HCT116 (cell line): ENCODE measurements around the gene DYNLT2B. TPM values are rescaled to one million over a fixed set of nuclear protein-coding genes. Genes with fewer than 3 reads are reported as not detected.

Source experiments
- CEBPB ChIP-seq: IDR thresholded peaks from 2 replicates; pipeline ENCODE4 v1.6.1; 2012; ENCODE audit warnings: low read depth
- ELF1 ChIP-seq: IDR thresholded peaks from 2 replicates; pipeline ENCODE4 v1.6.1; 2012; ENCODE audit warnings: low read depth, borderline replicate concordance
- POLR2AphosphoS5 ChIP-seq: IDR thresholded peaks from 2 replicates; pipeline ENCODE4 v1.6.1; 2011; ENCODE audit warnings: mild to moderate bottlenecking, low read depth, low read length, moderate library complexity
- SIN3A ChIP-seq: IDR thresholded peaks from 2 replicates; pipeline ENCODE4 v1.6.1; 2012; ENCODE audit warnings: low read depth
- SRF ChIP-seq: IDR thresholded peaks from 2 replicates; pipeline ENCODE4 v1.6.1; 2012; ENCODE audit warnings: low read depth
- ZNF274 ChIP-seq: fragments of 200-500 bp; sonication (Bioruptor generic); IDR thresholded peaks from 2 replicates; pipeline ENCODE4 v1.6.1; 2014; ENCODE audit warnings: mild to moderate bottlenecking, low read depth, low read length, inconsistent platforms
- total RNA-seq: library from RNA; stranded (reverse); gene quantifications from one replicate; pipeline ENCODE4 v1.2.1, GENCODE V29; 2021; ENCODE audit not compliant: unreplicated experiment
- TF ChIP-seq, protein P1 (sequence below), 3 experiments: fragments of 200-600 bp in 1 of 3; sonication (generic) in 1 of 3; IDR thresholded peaks in 2 of 3; conservative IDR thresholded peaks in 1 of 3; 2 replicates each; pipeline ENCODE4 v1.5.1; 2012 to 2017; ENCODE audit warnings: low read depth in 2 of 3, low read length in 2 of 3, antibody characterized with exemption in 1 of 3, borderline replicate concordance in 1 of 3, control low read depth in 1 of 3, mild to moderate bottlenecking in 1 of 3, mixed read lengths in 1 of 3, mixed run types in 1 of 3, moderate library complexity in 1 of 3; ENCODE audit not compliant: insufficient read depth in 1 of 3
- TF ChIP-seq, protein P2 (sequence below): IDR thresholded peaks from 2 replicates; pipeline ENCODE4 v1.6.1; 2012
- TF ChIP-seq, protein P3 (sequence below): IDR thresholded peaks from 2 replicates; pipeline ENCODE4 v1.6.1; 2012

The DYNLT2B gene
- total RNA-seq, 1 experiment from 2014 or later: 9.7 TPM

DNA sequence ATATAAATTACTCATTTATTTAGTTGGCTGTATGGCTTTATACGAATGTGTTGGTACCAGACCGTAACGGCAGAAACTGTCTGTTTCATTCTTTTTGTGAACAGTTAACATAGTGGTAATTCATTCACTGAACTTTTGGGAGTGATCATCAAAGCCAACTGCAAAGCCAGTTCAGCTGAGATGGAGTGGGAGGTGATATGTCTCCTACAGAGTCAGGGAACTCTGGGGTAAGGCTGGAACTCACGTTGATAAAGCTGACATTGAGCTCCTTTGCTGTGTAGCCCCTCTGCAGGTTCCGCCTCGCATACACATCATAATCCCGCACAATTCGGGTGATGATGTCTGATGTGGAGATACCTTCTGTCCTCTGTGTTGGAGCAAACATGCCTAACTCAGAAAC lies 76.3 kb downstream of the DYNLT2B start (continued):
- TF ChIP-seq, protein P1, sequence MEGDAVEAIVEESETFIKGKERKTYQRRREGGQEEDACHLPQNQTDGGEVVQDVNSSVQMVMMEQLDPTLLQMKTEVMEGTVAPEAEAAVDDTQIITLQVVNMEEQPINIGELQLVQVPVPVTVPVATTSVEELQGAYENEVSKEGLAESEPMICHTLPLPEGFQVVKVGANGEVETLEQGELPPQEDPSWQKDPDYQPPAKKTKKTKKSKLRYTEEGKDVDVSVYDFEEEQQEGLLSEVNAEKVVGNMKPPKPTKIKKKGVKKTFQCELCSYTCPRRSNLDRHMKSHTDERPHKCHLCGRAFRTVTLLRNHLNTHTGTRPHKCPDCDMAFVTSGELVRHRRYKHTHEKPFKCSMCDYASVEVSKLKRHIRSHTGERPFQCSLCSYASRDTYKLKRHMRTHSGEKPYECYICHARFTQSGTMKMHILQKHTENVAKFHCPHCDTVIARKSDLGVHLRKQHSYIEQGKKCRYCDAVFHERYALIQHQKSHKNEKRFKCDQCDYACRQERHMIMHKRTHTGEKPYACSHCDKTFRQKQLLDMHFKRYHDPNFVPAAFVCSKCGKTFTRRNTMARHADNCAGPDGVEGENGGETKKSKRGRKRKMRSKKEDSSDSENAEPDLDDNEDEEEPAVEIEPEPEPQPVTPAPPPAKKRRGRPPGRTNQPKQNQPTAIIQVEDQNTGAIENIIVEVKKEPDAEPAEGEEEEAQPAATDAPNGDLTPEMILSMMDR (IDR thresholded peaks at IDR 0.05 in 2 of 3, conservative IDR thresholded peaks at IDR 0.05 in 1 of 3; ENCODE audit: borderline replicate concordance in 1 of 3, insufficient read depth in 1 of 3, low read depth in 2 of 3, low read length in 2 of 3): no peak
- TF ChIP-seq SRF (no peak), POLR2AphosphoS5 (no peak), ELF1 (no peak), CEBPB (no peak), ZNF274 (no peak), SIN3A (no peak)
- TF ChIP-seq, protein P2, sequence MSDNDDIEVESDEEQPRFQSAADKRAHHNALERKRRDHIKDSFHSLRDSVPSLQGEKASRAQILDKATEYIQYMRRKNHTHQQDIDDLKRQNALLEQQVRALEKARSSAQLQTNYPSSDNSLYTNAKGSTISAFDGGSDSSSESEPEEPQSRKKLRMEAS: no peak
- TF ChIP-seq, protein P3, sequence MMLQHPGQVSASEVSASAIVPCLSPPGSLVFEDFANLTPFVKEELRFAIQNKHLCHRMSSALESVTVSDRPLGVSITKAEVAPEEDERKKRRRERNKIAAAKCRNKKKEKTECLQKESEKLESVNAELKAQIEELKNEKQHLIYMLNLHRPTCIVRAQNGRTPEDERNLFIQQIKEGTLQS: no peak

Other genes starting within 250 kb of the DYNLT2B start
- 261 TPM for gene TFRC, start 236.2 kb downstream of the DYNLT2B start, total RNA-seq
- gene ZDHHC19, start 106.8 kb downstream of the DYNLT2B start, total RNA-seq: not detected
- gene SLC51A, start 101.7 kb downstream of the DYNLT2B start, total RNA-seq: not detected
- 32.1 TPM for gene PCYT1A, start 30.5 kb downstream of the DYNLT2B start, total RNA-seq
- gene TM4SF19, start 20.1 kb upstream of the DYNLT2B start, total RNA-seq: 1.2 TPM
- 67.0 TPM for gene UBXN7, start 114.2 kb upstream of the DYNLT2B start, total RNA-seq
- 25.1 TPM for gene RNF168, start 185.5 kb upstream of the DYNLT2B start, total RNA-seq
- gene SMCO1, start 197.1 kb upstream of the DYNLT2B start, total RNA-seq: not detected